HG03469 (cell line): ENCODE results near the gene MARS1.
A peak's percentile ranks its signal among the peaks of the same experiment; 100 is the strongest.
"Not testable (repeated sequence)": the region's sequence is repeated elsewhere in the genome, so short reads cannot be mapped to it uniquely, and the experiment has no call there.

Source experiments
- ATAC-seq: cut with Tn5 transposase; IDR thresholded peaks from one replicate; pipeline ENCODE4 v1.9.1; 2021; ENCODE audit warnings: mild to moderate bottlenecking, moderate library complexity, moderate number of reproducible peaks; ENCODE audit not compliant: unreplicated experiment

Gene MARS1

DNA sequence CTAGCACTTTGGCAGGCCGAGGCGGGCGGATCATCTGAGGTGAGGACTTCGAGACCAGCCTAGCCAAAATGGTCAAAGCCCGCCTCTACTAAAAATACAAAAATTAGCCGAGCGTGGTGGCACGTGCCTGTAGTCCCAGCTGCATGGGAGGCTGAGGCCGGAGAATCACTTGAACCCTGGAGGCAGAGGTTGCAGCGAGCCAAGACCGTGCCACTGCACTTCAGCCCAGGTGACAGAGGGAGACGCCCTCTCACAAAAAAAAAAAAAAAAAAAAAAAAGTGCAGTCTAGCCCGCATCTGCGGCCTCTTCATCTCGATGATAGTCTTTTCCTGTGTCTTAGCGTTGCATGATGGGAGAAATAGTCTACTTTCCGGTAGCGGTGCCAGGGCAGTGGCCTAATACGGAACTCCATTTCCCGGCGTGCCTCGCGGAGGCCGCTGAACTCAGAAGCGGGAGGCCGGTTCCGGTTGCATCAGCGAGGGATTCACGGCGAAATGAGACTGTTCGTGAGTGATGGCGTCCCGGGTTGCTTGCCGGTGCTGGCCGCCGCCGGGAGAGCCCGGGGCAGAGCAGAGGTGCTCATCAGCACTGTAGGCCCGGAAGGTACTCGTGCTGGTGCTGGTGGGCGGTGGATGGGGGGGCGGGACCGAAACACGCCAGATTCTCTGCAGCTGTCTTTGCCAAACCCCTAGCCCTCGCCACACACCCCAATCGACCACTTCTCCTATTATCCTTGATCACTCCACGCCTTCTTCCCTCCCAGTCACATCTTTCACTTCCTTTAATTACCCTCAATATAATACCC is at the start of gene MARS1:
TSS of gene MARS1 (plus strand) at position 472 of the 805 bp plus-strand sequence. CDS start at position 495, 23 bp downstream.
- ATAC-seq, result peak; percentile 92

DNA sequence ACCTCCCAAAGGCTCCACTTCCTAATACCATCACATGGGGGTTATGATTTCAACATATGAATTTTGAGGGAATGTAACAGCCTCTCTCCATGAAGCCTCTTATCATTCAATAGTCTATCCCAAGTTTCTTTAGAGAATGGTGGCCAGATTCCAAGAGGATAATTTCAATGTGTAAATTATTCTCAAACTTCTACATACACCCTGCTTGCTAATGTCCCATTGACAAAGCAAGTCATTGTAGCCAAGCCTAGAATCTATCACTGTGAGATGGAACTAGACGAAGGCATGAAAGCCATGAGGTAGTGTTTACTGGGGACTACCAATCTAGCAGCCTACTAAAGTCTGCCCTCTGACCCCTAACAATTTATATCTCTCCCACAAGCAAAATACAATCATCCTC is 49.5 kb upstream of the MARS1 start:
- ATAC-seq, result no peak

DNA sequence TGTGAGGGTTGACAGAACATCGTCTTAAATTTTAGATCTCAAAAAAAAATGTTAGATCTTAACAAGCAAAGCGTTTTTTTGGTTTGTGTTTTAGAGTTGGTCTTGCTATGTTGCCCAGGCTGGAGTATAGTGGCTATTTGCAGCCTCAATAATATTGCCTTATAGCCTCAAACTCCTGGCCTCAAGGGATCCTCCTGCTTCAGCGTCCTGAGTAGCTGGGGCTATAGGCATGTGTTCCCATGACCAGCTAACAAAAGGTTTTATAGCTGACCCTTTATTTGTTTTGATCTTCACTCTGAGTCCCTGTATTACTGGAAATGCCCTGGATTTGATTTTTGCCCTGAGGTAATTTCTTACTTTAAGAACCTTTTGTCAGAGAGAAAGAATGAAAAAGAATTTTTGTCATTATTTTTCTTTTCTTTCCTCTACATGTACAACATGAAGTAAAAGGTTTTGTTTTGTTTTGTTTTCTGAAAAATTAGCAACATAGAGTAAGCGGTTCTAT is 48.1 kb upstream of the MARS1 start:
- no peak for ATAC-seq

DNA sequence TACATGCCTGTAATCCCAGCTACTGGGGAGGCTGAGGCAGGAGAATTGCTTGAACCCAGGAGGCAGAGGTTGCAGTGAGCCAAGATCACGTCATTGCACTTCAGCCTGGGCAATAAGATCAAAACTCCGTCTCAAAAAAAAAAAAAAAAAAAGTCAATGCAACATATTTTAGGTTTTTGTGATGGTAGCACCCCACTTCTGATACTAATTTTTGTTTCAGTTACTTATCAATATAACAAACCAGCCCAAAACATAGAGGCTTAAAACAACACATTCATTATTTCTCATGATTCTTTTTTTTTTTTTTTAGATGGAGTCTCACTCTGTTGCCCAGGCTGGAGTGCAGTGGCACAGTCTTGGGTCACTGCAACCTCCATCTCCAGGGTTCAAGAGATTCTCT is 46.5 kb upstream of the MARS1 start:
- ATAC-seq, result not testable (repeated sequence)

DNA sequence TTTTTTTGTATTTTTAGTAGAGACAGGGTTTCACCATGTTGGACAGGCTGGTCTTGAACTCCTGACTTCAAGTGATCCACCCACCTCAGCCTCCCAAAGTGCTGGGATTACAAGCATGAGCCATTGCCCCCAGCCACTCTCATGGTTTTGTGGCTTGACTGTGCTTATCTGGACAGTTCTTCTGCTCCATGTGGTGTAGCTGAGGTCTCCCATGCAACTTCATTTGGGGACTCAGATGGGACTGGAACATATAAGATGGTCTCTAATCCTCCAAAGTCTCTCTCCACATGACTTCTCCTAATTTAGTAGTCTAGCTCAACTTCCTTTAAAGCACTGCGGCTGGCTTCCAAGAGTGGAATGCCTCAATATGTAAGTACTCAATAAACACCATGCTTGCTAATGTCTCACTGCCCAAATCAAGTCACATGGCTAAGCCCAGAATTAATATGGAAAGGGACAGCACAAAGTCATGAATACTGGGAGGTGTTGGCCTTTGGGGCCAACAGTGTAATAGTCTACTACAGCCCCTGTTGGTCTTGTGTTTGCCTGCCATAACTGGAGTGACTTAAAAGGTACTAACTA is 45.9 kb upstream of the MARS1 start:
- no peak for ATAC-seq

DNA sequence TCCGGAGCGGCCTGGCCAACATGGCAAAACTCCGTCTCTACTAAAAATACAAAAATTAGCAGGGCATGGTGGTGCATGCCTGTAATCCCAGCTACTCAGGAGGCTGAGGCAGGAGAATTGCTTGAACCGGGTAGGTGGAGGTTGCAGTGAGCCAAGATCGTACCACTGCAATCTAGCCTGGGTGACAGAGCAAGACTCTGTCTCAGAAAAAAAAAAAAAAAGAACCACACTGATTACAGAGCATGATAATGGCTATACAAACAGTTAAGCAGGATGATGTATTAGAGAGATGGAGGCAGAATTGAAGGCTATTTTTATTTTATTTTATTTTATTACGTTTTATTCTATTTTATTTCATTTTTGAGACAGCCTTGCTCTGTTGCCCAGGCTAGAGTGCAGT is 43.5 kb upstream of the MARS1 start:
- ATAC-seq, result not testable (repeated sequence)

DNA sequence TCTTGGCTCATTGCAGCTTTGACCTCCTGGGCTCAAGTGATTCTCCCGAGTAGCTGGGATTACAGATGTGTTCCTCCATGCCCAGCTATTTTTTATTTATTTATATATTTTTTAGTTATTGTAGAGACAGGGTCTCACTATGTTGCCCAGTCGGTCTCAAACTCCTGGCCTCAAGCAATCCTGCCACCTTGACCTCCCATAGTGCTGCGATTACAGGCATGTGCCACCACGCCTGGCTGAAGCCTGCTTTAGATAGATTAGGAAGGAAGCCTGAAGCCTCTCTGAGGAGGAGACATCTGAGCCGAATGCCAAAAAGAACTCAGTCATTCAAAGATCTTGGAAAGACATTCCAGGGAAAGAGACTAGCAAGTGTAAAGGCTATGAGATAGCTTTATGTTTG is 43.1 kb upstream of the MARS1 start:
- ATAC-seq, result no peak

DNA sequence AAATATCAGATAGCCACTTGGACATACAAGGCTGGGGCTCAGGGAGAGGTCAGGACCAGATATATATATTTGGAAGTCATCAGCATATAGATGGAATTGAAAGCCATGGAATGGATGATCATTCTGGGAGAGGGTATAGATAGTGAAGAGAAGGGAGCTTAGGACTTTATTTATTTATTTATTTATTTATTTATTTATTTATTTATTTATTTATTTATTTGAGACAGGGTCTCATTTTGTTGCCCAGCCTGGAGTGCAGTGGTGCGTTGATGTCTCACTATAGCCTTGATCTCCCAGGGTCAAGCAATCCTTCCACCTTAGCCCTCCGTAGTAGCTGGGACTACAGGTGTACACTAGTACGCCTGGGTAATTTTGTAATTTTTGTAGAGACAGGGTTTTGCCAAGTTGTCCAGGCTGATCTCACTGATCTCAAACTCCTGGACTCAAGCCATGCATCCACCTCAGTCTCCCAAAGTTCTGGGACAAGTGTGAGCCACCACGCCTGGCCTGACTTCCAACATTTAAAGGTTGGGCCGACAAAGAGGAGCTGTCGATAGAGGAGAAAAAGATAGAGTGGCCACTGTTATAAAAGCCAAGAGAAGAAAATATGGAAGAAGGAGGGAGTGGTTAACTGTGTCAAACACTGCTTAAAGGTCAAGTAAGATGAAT is 41.4 kb upstream of the MARS1 start:
- ATAC-seq, result no peak

DNA sequence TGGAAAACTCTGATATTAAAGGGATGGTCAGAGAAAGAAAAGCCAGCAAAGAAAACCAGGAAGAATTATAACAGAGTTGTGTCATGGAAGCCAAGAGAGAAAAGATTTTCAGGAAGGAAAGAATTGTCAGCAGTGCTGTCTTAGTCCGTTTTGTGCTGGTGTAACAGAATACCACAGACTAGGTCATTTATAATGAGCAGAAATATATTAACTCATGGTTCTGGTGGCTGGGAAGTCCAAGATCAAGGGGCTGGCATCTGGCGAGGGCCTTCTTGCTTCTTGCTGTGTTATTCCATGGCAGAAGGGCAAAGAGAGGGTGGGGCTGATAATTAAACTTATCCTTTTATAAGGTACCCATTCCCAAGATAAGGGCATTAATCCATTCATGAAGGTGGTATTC is 39.2 kb upstream of the MARS1 start:
- ATAC-seq, result no peak

DNA sequence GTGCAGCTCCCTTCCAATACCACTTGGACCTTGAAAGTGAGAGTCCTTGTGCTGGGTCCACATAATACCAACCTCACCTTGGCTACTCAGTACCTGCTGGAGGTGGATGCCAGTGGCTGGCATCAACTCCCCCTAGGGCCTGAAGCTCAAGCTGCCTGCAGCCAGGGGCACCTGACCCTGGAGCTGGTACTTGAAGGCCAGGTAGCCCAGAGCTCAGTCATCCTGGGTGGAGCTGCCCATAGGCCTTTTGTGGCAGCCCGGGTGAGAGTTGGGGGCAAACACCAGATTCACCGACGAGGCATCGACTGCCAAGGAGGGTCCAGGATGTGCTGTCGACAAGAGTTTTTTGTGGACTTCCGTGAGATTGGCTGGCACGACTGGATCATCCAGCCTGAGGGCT is 38.5 kb upstream of the MARS1 start:
- ATAC-seq, result no peak

DNA sequence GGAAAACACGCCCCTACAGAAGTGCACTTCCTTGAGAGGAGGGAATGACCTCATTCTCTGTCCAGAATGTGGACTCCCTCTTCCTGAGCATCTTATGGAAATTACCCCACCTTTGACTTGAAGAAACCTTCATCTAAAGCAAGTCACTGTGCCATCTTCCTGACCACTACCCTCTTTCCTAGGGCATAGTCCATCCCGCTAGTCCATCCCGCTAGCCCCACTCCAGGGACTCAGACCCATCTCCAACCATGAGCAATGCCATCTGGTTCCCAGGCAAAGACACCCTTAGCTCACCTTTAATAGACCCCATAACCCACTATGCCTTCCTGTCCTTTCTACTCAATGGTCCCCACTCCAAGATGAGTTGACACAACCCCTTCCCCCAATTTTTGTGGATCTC is 37.8 kb upstream of the MARS1 start:
- no peak for ATAC-seq

DNA sequence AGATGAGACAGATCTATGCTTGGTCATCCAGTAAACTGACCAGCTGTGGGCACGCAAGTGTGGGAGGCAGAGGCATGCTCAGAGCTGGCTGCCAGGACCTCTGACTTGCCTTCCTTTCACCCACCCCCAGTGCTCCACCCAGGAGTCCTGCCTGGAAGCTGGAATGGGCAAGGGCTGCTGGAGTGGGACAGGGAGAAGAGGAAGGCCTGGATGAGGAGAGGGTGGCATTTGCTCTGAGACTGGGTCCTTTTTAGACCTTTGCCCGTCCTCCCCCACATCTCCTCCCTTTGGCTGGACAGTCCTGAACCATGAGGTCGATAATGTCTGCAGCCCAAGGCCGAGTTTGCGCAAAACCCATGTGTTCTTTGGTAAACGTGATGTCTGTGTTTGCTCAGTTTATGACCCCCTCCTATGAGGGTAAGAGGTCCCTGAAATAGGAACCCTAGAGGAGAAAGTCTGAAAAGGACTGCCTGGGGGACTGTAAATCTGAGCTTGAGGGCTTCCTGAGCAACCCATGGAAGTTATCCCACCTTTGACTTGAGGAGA is 36.6 kb upstream of the MARS1 start:
- ATAC-seq, result no peak

DNA sequence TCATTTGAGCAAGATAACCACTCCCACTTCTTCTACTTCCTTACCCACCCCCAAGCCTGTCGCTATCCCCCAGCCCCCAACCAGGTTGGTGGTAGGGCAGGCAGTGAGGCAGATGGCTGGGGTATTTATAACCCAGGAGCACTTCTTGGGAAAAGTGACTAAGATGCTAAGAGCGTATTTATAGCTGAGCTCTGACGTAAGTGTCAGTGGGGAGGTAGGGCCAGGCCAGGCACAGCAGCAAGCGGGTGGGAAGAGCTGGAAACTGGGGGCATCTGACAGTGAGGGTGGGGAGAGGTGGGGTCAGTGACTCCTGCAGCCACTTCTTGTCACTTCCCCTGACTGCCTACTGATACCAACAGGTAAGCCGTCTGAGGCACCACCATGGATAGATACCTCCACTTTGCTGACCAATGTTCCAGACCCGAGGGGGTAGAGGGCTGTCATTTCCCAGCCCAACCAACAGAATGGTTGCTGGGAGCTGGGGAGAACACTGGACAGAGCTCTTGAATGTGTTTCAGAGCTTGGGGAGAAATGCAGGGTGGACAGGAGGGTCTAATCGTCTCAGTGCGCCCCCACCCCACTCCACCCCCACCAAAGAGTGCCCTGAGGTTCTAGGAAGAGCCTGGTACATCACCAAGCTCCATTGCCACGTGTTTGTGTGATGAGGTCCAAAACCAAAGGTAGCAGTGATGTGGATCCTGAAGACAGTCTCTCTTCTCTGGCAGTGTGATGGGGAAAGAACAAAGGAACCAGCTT is 35.5 kb upstream of the MARS1 start:
- no peak for ATAC-seq

DNA sequence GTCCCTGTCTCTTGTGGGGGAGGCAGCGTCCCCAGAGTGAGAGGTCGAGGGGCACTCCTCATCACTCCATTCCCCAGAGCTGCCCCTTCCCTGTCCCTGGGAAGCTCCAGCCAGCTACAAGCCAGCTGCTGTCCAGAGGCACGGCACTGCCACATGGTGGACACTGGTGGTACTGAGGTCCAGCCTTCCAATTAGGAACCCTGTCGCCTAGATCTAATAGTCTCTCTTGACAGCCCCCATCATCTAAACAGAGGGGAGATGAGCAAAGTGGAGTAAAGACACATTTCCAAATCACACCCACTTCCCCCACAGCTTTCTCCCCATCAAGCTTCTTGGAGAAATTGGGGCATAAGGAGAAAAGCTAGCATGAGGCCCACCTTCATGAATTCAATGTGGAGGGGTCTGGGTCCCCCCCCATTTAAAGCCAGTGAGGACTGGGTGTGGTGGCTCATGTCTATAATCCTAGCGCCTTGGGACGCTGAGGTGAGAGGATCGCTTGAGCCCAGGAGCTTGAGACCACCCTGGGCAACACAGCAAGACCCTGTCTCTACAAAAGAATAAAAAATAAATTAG is 34.8 kb upstream of the MARS1 start:
- ATAC-seq, result peak; percentile 59

DNA sequence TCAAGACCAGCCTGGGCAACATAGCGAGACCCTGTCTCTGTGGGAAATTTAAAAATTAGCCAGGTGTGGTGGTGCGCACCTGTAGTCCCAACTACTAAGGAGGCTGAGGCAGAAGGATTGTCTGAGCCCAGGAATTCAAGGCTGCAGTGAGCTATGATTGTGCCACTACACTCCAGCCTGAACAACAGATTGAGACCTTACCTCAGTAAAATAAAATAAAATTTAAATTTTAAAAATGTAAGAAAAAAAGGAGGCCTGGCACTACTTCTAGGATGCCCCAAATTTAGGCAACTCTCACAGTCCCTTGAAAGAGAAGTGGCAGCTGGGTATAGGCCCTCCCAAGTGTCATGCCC is 33.7 kb upstream of the MARS1 start:
- ATAC-seq, result no peak

DNA sequence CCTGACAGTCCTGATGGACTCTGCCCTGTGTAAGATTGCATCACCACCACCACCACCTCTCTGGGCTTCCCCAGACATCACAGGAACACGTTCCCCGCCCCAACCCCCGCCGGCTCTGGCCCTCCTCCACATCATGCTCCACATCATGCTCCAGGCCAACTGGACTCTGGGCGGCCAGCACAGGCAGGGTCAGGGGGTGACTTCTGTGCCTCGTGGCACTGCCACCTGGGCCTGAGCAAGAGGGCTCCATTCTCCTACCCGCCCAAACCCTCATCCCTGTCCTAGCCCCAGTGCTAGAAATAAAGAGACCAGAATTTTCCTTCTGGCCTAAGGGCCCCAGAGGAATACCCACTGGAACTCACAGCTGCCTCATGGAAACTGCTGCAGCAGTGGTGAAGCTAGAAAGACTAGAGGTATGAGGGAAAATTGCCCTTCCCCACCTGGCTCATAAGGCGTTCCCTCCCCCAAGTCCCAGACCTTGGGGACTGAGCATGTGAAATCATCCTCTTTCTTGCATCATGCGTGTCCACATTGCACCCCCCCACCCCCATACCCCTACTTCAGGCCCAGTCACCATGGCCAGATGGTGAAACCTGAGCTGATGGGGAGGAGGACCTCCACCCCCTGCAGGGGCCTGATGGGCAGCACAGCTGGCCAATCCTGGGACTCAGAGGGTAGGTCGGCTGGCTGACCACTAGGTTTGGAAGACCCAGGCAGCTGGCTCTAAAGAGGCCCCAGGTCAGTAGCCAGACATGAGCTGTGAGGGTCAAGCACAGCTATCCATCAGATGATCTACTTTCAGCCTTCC is 33.1 kb upstream of the MARS1 start, which contains the start of gene INHBE:
TSS of gene INHBE (plus strand) at position 742 of the 808 bp plus-strand sequence. CDS start 230 bp downstream, outside the sequence.
- ATAC-seq, result no peak

DNA sequence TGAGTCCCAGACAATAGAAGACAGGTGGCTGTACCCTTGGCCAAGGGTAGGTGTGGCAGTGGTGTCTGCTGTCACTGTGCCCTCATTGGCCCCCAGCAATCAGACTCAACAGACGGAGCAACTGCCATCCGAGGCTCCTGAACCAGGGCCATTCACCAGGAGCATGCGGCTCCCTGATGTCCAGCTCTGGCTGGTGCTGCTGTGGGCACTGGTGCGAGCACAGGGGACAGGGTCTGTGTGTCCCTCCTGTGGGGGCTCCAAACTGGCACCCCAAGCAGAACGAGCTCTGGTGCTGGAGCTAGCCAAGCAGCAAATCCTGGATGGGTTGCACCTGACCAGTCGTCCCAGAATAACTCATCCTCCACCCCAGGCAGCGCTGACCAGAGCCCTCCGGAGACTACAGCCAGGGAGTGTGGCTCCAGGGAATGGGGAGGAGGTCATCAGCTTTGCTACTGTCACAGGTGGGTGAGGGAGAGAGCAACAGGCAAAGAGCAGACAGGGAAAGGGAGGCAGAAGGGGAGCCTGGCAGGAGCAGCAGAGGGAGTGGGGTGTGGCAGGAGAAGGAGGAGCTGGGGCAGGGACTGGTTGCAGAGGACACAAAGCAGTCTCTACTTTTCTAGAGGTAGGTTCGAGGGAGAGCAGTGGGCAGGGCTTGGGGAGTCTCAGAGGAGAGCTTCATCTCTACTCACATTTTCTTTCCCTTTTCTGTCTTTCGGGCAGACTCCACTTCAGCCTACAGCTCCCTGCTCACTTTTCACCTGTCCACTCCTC is 32.3 kb upstream of the MARS1 start:
- ATAC-seq, result no peak

DNA sequence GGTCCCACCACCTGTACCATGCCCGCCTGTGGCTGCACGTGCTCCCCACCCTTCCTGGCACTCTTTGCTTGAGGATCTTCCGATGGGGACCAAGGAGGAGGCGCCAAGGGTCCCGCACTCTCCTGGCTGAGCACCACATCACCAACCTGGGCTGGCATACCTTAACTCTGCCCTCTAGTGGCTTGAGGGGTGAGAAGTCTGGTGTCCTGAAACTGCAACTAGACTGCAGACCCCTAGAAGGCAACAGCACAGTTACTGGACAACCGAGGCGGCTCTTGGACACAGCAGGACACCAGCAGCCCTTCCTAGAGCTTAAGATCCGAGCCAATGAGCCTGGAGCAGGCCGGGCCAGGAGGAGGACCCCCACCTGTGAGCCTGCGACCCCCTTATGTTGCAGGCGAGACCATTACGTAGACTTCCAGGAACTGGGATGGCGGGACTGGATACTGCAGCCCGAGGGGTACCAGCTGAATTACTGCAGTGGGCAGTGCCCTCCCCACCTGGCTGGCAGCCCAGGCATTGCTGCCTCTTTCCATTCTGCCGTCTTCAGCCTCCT is 31.6 kb upstream of the MARS1 start:
- ATAC-seq, result no peak
